GM23338 (cell line): ENCODE measurements around the gene ANKRD6. TPM values are rescaled to one million over a fixed set of nuclear protein-coding genes. Genes with fewer than 3 reads are reported as not detected.
"Not testable (repeated sequence)": the region's sequence is repeated elsewhere in the genome, so short reads cannot be mapped to it uniquely, and the experiment has no call there.

ENCODE experiments used
- ATAC-seq: fragments of 200-7000 bp; cut with Tn5 transposase; 3 replicates; pipeline ENCODE4 v1.9.1; 2020
- DNase-seq: peaks from one replicate; pipeline ENCODE4 v3.0.0-alpha.2; 2015; ENCODE audit warnings: low spot score
- H2AFZ ChIP-seq: fragments of 200-600 bp; sonication (generic); 2 replicates; pipeline ENCODE4 v1.8.0; 2016; ENCODE audit warnings: antibody characterized with exemption, mild to moderate bottlenecking, moderate library complexity
- H3F3A ChIP-seq: fragments of 200-600 bp; sonication (generic); replicated peaks from 2 replicates; pipeline ENCODE4 v1.8.0; 2017; ENCODE audit warnings: antibody characterized with exemption, mixed run types, low read depth
- H3K27ac ChIP-seq: fragments of 200-600 bp; sonication (generic); 2 replicates; pipeline ENCODE4 v1.6.1; 2016; ENCODE audit warnings: low read depth
- H3K27me3 ChIP-seq: fragments of 200-600 bp; sonication (generic); 2 replicates; pipeline ENCODE4 v1.8.0; 2016; ENCODE audit warnings: mild to moderate bottlenecking, mixed run types, moderate library complexity; ENCODE audit not compliant: insufficient read depth
- H3K36me3 ChIP-seq: fragments of 200-600 bp; sonication (generic); 2 replicates; pipeline ENCODE4 v1.8.0; 2016; ENCODE audit warnings: mild to moderate bottlenecking; ENCODE audit not compliant: insufficient read depth
- H3K4me1 ChIP-seq: fragments of 200-600 bp; sonication (generic); 2 replicates; pipeline ENCODE4 v1.8.0; 2016; ENCODE audit warnings: mild to moderate bottlenecking, moderate library complexity; ENCODE audit not compliant: insufficient read depth
- H3K4me2 ChIP-seq: fragments of 200-600 bp; sonication (generic); 2 replicates; pipeline ENCODE4 v1.7.1; 2017; ENCODE audit warnings: mixed run types
- H3K4me3 ChIP-seq: fragments of 200-600 bp; sonication (generic); 2 replicates; pipeline ENCODE4 v1.6.1; 2016; ENCODE audit warnings: mixed run types
- H3K79me2 ChIP-seq: fragments of 200-600 bp; sonication (generic); replicated peaks from 2 replicates; pipeline ENCODE4 v1.8.0; 2017; ENCODE audit warnings: mild to moderate bottlenecking; ENCODE audit not compliant: insufficient read depth
- H3K9me2 ChIP-seq: fragments of 200-600 bp; sonication (generic); 2 replicates; pipeline ENCODE4 v1.8.0; 2017; ENCODE audit not compliant: insufficient read depth
- H4K20me1 ChIP-seq: fragments of 200-600 bp; sonication (generic); replicated peaks from 2 replicates; pipeline ENCODE4 v1.8.0; 2017; ENCODE audit warnings: mild to moderate bottlenecking; ENCODE audit not compliant: insufficient read depth
- H3K27ac Mint-ChIP-seq: 2 replicates; pipeline ENCODE4 v1.8.0; 2020; ENCODE audit warnings: inconsistent platforms, mild to moderate bottlenecking, moderate library complexity, mixed read lengths
- H3K27me3 Mint-ChIP-seq: 3 replicates; pipeline ENCODE4 v1.8.0; 2022; ENCODE audit warnings: low read depth, mild to moderate bottlenecking, moderate library complexity, mixed read lengths, inconsistent platforms; ENCODE audit not compliant: insufficient read depth, poor library complexity
- H3K36me3 Mint-ChIP-seq: 3 replicates; pipeline ENCODE4 v1.8.0; 2021; ENCODE audit warnings: low read depth, mild to moderate bottlenecking, inconsistent platforms, moderate library complexity, mixed read lengths
- H3K4me1 Mint-ChIP-seq: 3 replicates; pipeline ENCODE4 v1.8.0; 2020; ENCODE audit warnings: mild to moderate bottlenecking, inconsistent platforms, mixed read lengths
- H3K4me3 Mint-ChIP-seq: 3 replicates; pipeline ENCODE4 v1.8.0; 2021; ENCODE audit warnings: moderate library complexity, mild to moderate bottlenecking, inconsistent platforms, mixed read lengths
- H3K9me3 Mint-ChIP-seq: 3 replicates; pipeline ENCODE4 v1.8.0; 2020; ENCODE audit warnings: moderate library complexity, mild to moderate bottlenecking, inconsistent platforms, mixed read lengths
- CREB1 ChIP-seq: fragments of 250-450 bp; sonication (Bioruptor Pico); IDR thresholded peaks from 2 replicates; pipeline ENCODE4 v1.5.0; 2020; ENCODE audit warnings: low read depth, mild to moderate bottlenecking, moderate library complexity
- ETS1 ChIP-seq: IDR thresholded peaks from 2 replicates; pipeline ENCODE4 v1.6.1; 2016; ENCODE audit warnings: antibody characterized with exemption
- EZH2 ChIP-seq: fragments of 200-600 bp; sonication (generic); IDR thresholded peaks from one replicate; pipeline ENCODE4 v1.8.0; 2017; ENCODE audit warnings: antibody characterized with exemption, mild to moderate bottlenecking, low read depth; ENCODE audit not compliant: unreplicated experiment
- EZH2phosphoT487 ChIP-seq: fragments of 200-600 bp; sonication (generic); IDR thresholded peaks from one replicate; pipeline ENCODE4 v1.8.1; 2018; ENCODE audit warnings: antibody characterized with exemption; ENCODE audit not compliant: unreplicated experiment
- JUNB ChIP-seq: IDR thresholded peaks from one replicate; pipeline ENCODE4 v1.6.1; 2016; ENCODE audit warnings: antibody characterized with exemption; ENCODE audit not compliant: unreplicated experiment
- POLR2AphosphoS5 ChIP-seq: IDR thresholded peaks from 2 replicates; pipeline ENCODE4 v1.6.1; 2016; ENCODE audit warnings: antibody characterized with exemption, low read depth
- polyA plus RNA-seq: library from polyadenylated mRNA; unstranded; fragments of >200 nt; fragmentation: Nextera tagmentation; extraction: Ambion mirVana; gene quantifications from 2 replicates; pipeline ENCODE4 v1.2.1, GENCODE V29; 2016
- total RNA-seq: library from RNA; depleted of rRNA; stranded (reverse); fragments of >200 nt; shearing (Covaris generic); gene quantifications from 2 replicates; pipeline ENCODE4 v1.2.3, GENCODE V29; 2014

ANKRD6 gene
- total and polyA plus RNA-seq, 2 experiments from 2014 or later = 3.2 to 9.2 TPM

DNA sequence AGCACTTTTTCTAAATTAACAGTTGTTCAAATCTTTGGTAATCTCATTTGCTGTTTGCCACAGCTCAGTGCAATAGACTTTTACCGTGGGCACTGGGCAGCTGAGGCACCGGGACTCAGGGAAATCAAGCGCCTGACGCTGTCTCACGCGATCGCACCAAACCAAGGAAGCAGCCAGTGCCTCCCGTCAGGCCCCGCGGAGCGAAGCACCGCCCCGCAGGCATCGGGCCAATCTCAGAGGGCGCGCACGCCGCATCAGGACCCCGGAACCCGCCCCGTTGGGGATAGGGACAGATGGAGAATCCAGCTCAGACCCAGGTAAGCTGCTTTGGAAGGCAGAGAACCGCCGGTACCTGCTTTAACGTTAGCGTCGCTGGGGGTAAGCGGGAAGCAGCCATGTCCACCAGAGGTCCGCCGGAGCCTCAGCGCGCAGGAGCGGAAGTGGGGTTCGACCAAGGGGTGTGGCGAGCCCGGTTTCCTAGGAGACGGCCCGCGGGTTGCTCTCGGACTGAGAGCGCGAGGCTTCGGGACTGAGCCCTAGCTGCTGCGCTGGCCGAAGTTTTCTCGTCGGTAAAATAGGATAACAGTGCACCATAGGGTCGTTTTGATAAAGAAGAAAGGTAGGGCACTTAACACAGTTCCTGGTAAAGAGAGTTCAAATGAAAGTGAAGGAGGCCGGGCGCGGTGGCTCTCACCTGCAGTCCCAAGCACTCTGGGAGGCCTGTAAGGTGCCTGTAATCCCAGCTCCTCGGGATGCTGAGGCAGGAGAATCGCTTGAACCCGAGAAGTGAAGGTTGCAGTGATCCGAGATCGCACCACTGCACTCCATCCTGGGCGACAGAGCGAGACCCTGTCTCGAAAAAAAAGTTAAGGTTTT lies 205.6 kb downstream of the ANKRD6 start, which contains the start of gene LYRM2:
TSS of gene LYRM2 (minus strand) at position 428 of the 876 bp plus-strand sequence. CDS start at position 397, 31 bp downstream.
- ATAC-seq (peak; percentile 96), DNase-seq (peak; percentile 96)
- H3K79me2 ChIP-seq = peaks cover 7% of the 10 kb centered on the region; the same call in 1 of the 2 replicates
- peak within 1 kb of the TSS; percentile 58 for H3K4me3 ChIP-seq
- Mint-ChIP-seq H3K27ac (peak within 1 kb of the TSS; percentile 80), H3K4me3 (peak within 1 kb of the TSS; percentile 85), H3K4me1 (peaks cover 15% of the 10 kb centered on the region), H3K27me3 (peaks cover 2% of the 10 kb centered on the region), H3K36me3 (peaks cover 55% of the 10 kb centered on the region), H3K9me3 (no peaks in the 10 kb centered on the region; the same call in 2 of the 3 replicates)
- peaks cover 6% of the 10 kb centered on the region for H3K4me1 ChIP-seq
- no peaks in the 10 kb centered on the region for H3K9me2 ChIP-seq
- H3K27me3 ChIP-seq = no peaks in the 10 kb centered on the region
- peaks cover 7% of the 10 kb centered on the region for H3F3A ChIP-seq
- peak within 1 kb of the TSS; percentile 91 for H3K27ac ChIP-seq
- H4K20me1 ChIP-seq = no peaks in the 10 kb centered on the region
- peak within 1 kb of the TSS; percentile 74; the same call in 1 of the 2 replicates for H2AFZ ChIP-seq
- peaks cover 17% of the 10 kb centered on the region for H3K36me3 ChIP-seq
- no peak for TF ChIP-seq EZH2
- peak; percentile 69; the same call in 1 of the 2 replicates for TF ChIP-seq ETS1
- peak; percentile 95 for TF ChIP-seq POLR2AphosphoS5
- no peak for TF ChIP-seq JUNB
- TF ChIP-seq CREB1 (CRISPR knock-in tag) = no peak; the same call in 1 of the 2 replicates
- peak within 1 kb of the TSS; percentile 95 for H3K4me2 ChIP-seq

DNA sequence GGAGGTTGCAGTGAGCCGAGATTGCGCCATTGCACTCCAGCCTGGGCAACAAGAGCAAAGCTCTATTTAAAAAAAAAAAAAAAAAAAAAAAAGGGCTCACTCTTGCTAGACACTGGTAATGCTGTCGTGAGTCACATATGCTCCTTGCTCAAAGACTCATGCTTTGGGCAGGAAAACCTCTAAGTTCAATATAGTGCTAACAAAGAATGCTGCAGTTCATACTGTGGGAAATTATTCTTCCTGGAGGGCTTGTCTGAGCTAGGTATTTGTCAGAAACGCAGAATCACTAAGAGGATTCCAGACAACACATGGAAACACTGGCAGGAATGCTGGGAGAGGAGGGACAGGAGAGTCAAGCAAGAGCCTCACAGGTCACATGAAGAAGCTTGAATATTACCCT lies 207.9 kb downstream of the ANKRD6 start:
- Histone ChIP-seq H3K27me3 (no peaks in the 10 kb centered on the region), H3K79me2 (peaks cover 7% of the 10 kb centered on the region; the same call in 1 of the 2 replicates), H2AFZ (no peak overlapping the region), H3F3A (peaks cover 15% of the 10 kb centered on the region), H3K4me1 (peaks cover 6% of the 10 kb centered on the region), H3K27ac (peak overlapping the region; percentile 42; the same call in 1 of the 2 replicates), H3K4me3 (no peak overlapping the region), H3K36me3 (peaks cover 40% of the 10 kb centered on the region), H4K20me1 (peaks cover 5% of the 10 kb centered on the region; the same call in 1 of the 2 replicates), H3K9me2 (no peaks in the 10 kb centered on the region), H3K4me2 (no peak overlapping the region)
- Mint-ChIP-seq H3K4me3 (no peak overlapping the region), H3K36me3 (peaks cover 67% of the 10 kb centered on the region), H3K27me3 (peaks cover 2% of the 10 kb centered on the region), H3K27ac (no peak overlapping the region), H3K9me3 (no peaks in the 10 kb centered on the region; the same call in 2 of the 3 replicates), H3K4me1 (peaks cover 15% of the 10 kb centered on the region)
- peak; percentile 9 for DNase-seq
- ATAC-seq = no peak
- TF ChIP-seq EZH2phosphoT487 (no peak), POLR2AphosphoS5 (peak; percentile 32; the same call in 1 of the 2 replicates)

DNA sequence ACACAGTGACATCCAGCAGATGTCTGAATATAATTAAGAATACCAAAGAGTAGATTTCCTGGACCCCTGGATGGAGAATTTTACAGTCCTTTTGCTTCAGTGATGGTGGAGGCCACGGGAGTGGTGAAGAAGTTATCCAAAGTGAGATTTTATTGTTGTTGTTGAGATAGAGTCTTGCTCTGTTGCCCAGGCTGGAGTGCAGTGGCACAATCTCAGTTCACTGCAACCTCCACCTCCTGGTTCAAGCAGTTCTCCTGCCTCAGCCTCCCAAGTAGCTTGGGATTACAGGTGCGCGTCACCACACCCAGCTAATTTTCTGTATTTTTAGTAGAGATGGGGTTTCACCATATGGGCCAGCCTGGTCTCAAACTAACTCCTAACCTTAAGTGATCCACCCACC lies 208.6 kb downstream of the ANKRD6 start:
- peaks cover 15% of the 10 kb centered on the region for H3K4me1 Mint-ChIP-seq

More for the DNA sequence above, 208.6 kb downstream of the ANKRD6 start:
- not testable (repeated sequence) for H3K27ac Mint-ChIP-seq, DNase-seq, H3K4me1 ChIP-seq, H3K4me3 ChIP-seq, H2AFZ ChIP-seq, H3K9me3 Mint-ChIP-seq, H3K4me2 ChIP-seq, H3K4me3 Mint-ChIP-seq, H3K27me3 Mint-ChIP-seq, ATAC-seq, H3K79me2 ChIP-seq, H3K27me3 ChIP-seq, H3K9me2 ChIP-seq, H3K27ac ChIP-seq, H4K20me1 ChIP-seq
- H3K36me3 Mint-ChIP-seq = peaks cover 67% of the 10 kb centered on the region
- Histone ChIP-seq H3F3A (peaks cover 15% of the 10 kb centered on the region), H3K36me3 (peaks cover 47% of the 10 kb centered on the region)
